ENCODE results near the gene SPIRE1.

DNA sequence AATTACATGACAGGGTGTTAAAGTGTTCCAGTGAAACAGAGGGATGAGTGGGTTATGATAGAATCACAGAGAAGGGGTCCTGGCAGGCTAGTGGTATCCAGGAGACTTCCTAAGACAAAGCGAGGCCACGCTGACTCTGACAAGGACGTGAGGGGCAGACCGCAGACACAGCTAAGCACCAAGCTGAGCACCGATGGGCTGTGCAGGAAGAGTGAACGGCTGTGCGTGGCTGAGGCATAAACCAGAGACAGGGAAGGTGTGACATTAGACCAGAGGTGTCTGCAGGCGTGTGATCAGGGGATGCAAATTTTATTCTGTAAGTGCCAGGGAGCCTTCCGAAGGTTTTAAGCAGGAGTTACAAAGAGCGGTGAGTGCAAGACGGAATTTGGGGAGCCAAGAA is 180.3 kb downstream of the SPIRE1 start:
- TF ChIP-seq CTCF (conservative IDR thresholded peaks at IDR 0.05; ENCODE audit: low read length) (no peak), EZH2phosphoT487 (IDR thresholded peaks at IDR 0.05; ENCODE audit: borderline replicate concordance, low read depth, low read length) (no peak)
